ENCODE results near the gene OR2V1. TPM values are rescaled to one million over a fixed set of nuclear protein-coding genes. Genes with fewer than 3 reads are reported as not detected.
A peak's percentile ranks its signal among the peaks of the same experiment; 100 is the strongest.
"Not testable (repeated sequence)": the region's sequence is repeated elsewhere in the genome, so short reads cannot be mapped to it uniquely, and the experiment has no call there.

Gene OR2V1
- total RNA-seq, 1 donor from 2014 or later, result not detected

DNA sequence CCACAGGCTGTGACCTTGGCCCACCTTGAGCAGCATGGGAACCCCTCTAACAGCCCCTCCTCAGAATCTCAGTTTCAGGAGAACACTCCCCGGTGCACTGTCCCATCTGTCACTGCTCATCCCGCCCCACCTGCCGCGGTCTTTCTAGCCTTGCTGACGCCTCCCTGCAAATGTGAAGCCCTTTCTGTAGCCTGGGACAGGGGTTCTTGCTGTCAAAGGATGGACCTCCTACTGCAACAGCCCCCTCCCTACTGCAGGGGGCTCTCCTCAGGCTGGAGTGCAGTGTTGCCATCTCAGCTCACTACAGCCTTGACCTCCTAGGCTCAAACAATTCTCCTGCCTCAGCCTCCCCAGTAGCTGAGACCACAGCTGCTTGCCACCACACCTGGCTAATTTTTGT, 20.0 kb downstream of the OR2V1 start:
- FAIRE-seq (no peak), DNase-seq (ENCODE audit: low read depth) (no peak)
- no peak for TF ChIP-seq CTCF (IDR thresholded peaks at IDR 0.05; ENCODE audit: insufficient read depth, low read length, severe bottlenecking)
- Histone ChIP-seq H3K27me3 (ENCODE audit: control insufficient read depth, insufficient read depth, low read length) (peaks cover 3% of the 10 kb centered on the region), H3K36me3 (ENCODE audit: control insufficient read depth, insufficient read depth, low read length) (no peaks in the 10 kb centered on the region), H3K4me3 (ENCODE audit: low read depth, low read length) (no peak overlapping the region)

GRCh38 chr5:181109489-181110013, 21.4 kb downstream of the OR2V1 start:
- no peak for TF ChIP-seq CTCF (IDR thresholded peaks at IDR 0.05; ENCODE audit: insufficient read depth, low read length, severe bottlenecking)
- H3K27me3 ChIP-seq (ENCODE audit: control insufficient read depth, insufficient read depth, low read length), result peaks cover 2% of the 10 kb centered on the region
- DNase-seq (ENCODE audit: low read depth) (no peak), FAIRE-seq (no peak)
- H3K36me3 ChIP-seq (ENCODE audit: control insufficient read depth, insufficient read depth, low read length), result no peaks in the 10 kb centered on the region
- no peak overlapping the region for H3K4me3 ChIP-seq (ENCODE audit: low read depth, low read length)

GRCh38 chr5:181108578-181109165, 22.3 kb downstream of the OR2V1 start:
- H3K27me3 ChIP-seq (ENCODE audit: control insufficient read depth, insufficient read depth, low read length), result no peaks in the 10 kb centered on the region
- TF ChIP-seq CTCF (IDR thresholded peaks at IDR 0.05; ENCODE audit: insufficient read depth, low read length, severe bottlenecking), result no peak
- DNase-seq (ENCODE audit: low read depth) (no peak), FAIRE-seq (peak; percentile 23)
- no peaks in the 10 kb centered on the region for H3K36me3 ChIP-seq (ENCODE audit: control insufficient read depth, insufficient read depth, low read length)
- no peak overlapping the region for H3K4me3 ChIP-seq (ENCODE audit: low read depth, low read length)

DNA sequence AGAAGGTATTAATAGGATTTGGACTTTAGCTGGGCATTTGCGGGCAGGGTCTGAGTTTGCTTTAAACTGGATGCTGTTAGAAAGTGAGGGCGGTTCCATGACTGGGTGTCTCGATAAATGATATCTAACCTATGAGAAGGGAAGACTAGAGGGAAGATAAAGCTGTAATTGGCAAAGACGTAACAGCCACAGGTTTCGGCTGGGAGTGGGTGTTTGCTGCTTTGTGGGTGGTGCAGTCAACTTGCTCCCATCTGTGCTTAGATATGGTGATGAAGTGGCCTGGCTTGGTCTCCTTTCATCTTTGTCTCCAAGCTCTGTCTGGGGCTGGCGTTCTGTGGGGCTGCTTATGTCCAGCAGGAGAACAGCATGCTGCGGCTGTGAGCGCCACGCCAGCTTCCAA, 23.3 kb downstream of the OR2V1 start:
- Histone ChIP-seq H3K27me3 (ENCODE audit: control insufficient read depth, insufficient read depth, low read length) (no peaks in the 10 kb centered on the region), H3K36me3 (ENCODE audit: control insufficient read depth, insufficient read depth, low read length) (no peaks in the 10 kb centered on the region), H3K4me3 (ENCODE audit: low read depth, low read length) (no peak overlapping the region)
- DNase-seq (ENCODE audit: low read depth) (no peak), FAIRE-seq (no peak)
- TF ChIP-seq CTCF (IDR thresholded peaks at IDR 0.05; ENCODE audit: insufficient read depth, low read length, severe bottlenecking), result no peak

DNA sequence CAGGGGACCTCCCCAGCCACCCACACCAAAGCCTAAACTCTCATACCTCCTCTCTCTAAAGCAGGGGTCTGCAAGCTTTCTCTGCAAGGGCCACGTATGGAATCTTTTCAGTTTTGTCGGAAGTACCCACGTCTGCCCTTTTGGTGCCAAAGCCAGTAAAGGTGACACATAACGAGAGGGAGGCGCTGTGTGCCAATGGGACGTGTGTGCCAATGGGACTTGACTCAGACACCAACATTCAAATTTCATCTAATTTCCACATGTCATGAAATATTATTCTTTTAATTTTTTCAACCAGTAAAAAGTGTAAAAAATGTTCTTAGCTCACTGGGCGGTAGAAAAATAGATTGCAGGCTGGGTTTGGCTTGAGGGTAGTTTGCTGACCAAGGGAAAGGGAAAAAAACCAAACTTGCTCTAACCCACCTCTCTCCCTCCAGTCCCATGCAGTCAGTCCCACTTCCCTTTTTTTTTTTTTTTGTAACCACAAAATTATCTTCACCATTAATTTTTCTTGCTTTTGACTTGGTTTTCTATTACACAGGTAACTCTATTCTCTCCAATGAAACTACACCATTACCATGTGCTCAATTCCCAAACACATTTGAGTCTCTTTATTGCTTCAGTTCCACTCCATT, 25.5 kb downstream of the OR2V1 start:
- no peak for TF ChIP-seq CTCF (IDR thresholded peaks at IDR 0.05; ENCODE audit: insufficient read depth, low read length, severe bottlenecking)
- Histone ChIP-seq H3K36me3 (ENCODE audit: control insufficient read depth, insufficient read depth, low read length) (no peaks in the 10 kb centered on the region), H3K4me3 (ENCODE audit: low read depth, low read length) (no peak overlapping the region), H3K27me3 (ENCODE audit: control insufficient read depth, insufficient read depth, low read length) (no peaks in the 10 kb centered on the region)
- DNase-seq (ENCODE audit: low read depth) (no peak), FAIRE-seq (no peak)

- FAIRE-seq; H3K27me3 ChIP-seq (ENCODE audit: control insufficient read depth, insufficient read depth, low read length): not testable (repeated sequence)
Observed at GRCh38 chr5:181104606-181105390, 26.2 kb downstream of the OR2V1 start.

GRCh38 chr5:181104259-181104568, 26.8 kb downstream of the OR2V1 start:
- not testable (repeated sequence) for DNase-seq (ENCODE audit: low read depth); H3K4me3 ChIP-seq (ENCODE audit: low read depth, low read length); FAIRE-seq; H3K27me3 ChIP-seq (ENCODE audit: control insufficient read depth, insufficient read depth, low read length); H3K36me3 ChIP-seq (ENCODE audit: control insufficient read depth, insufficient read depth, low read length)

More at GRCh38 chr5:181104606-181105390, 26.2 kb downstream of the OR2V1 start:
- DNase-seq (ENCODE audit: low read depth); H3K4me3 ChIP-seq (ENCODE audit: low read depth, low read length); H3K36me3 ChIP-seq (ENCODE audit: control insufficient read depth, insufficient read depth, low read length): not testable (repeated sequence)

GRCh38 chr5:181101930-181102674, 28.9 kb downstream of the OR2V1 start:
- H3K4me3 ChIP-seq (ENCODE audit: low read depth, low read length); H3K36me3 ChIP-seq (ENCODE audit: control insufficient read depth, insufficient read depth, low read length); DNase-seq (ENCODE audit: low read depth); H3K27me3 ChIP-seq (ENCODE audit: control insufficient read depth, insufficient read depth, low read length): not testable (repeated sequence)
- peak; percentile 96 for FAIRE-seq

Measured in bronchial epithelial cell (primary cell).